Left cardiac atrium (tissue), 4 donors: ENCODE measurements around the gene TACR2. TPM values are rescaled to one million over a fixed set of nuclear protein-coding genes. Genes with fewer than 3 reads are reported as not detected.

Experiments
- ATAC-seq, 2 donors: fragments of 200-7000 bp; cut with Tn5 transposase; one replicate each; pipeline ENCODE4 v1.9.1; 2020; ENCODE audit warnings: mild to moderate bottlenecking in 2 of 2, moderate library complexity in 2 of 2
- DNase-seq: peaks from one replicate; pipeline ENCODE4 v3.0.0-alpha.2; 2020
- intact Hi-C, 2 donors: fragments of 100-400 bp; cut with DNase I; formaldehyde crosslinking; loops; one replicate each; pipeline versions ENCODE4 v1.14.1 to v1.15.1; 2022 to 2023
- total RNA-seq, 2 donors: library from RNA; stranded (reverse); fragmentation: NEBNext Ultra II Directional; extraction: Animal tissue kit (Norgen Biotek cat#: 25700); gene quantifications; one replicate each; pipeline ENCODE4 v1.2.1, GENCODE V29; 2021
- donor health status: DM: no; HTN: yes; CAD: no.
- donor health status: DM: no; HTN: yes; CAD: no; lungs with severe emphysema.
- donor health status: DM: yes; HTN: yes; CAD: no.
- donor health status: Dilated cardiomyopathy.

Gene TACR2
- total RNA-seq, 2 donors from 2014 or later: 0.24 to 0.31 TPM

DNA sequence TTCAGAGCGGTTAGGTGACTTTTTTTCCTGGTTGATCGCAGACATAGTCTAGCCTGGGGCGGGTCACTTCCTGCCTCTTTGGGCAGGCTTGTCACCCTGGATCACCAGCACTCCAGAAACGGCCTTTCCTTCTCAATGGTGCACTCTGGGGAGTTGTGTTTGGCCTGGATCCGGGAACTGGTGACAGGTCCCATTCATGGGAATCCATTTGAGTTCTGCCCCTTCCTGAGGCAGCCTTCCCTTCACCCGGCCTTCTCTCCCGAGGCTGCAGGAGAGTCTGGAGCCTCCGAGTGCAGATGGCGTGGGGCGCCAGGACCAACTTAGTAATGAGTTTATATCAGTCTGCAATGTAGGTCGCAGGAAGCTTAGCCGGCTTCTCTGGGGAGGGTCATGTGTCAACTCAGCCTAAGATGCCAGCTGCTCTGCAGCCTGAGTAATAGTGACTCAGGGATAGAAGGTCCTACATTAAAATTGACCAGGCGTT lies 54.2 kb downstream of the TACR2 start:
- intact Hi-C loops: loop anchor here in 1 of 2 donors (5.0 kb wide), 1 partner anchor 40 kb away; no protein-coding TSS in a partner anchor
- DNase-seq (peak; percentile 83), ATAC-seq (peak; percentile 60 to 81)

DNA sequence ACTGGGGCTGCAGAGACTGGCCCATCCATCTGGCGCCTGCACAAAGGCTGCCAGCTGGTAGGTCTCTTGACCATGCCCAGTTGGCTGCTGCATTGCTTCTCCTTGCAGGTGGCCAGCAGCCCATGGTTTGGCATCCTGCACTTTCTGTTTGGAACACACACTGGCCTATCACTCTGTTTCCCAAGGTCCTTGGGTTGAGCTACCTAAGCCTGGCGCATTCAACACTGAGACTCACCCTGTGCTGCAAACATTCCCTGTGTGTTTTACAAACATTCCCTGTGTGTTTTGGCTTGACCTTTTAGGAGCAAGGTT lies 55.5 kb downstream of the TACR2 start:
- DNase-seq (no peak), ATAC-seq (peak in 1 of 2 donors; percentile 3)
- intact Hi-C loops: loop anchor here in 1 of 2 donors (5.0 kb wide), 1 partner anchor 39 kb away; no protein-coding TSS in a partner anchor

DNA sequence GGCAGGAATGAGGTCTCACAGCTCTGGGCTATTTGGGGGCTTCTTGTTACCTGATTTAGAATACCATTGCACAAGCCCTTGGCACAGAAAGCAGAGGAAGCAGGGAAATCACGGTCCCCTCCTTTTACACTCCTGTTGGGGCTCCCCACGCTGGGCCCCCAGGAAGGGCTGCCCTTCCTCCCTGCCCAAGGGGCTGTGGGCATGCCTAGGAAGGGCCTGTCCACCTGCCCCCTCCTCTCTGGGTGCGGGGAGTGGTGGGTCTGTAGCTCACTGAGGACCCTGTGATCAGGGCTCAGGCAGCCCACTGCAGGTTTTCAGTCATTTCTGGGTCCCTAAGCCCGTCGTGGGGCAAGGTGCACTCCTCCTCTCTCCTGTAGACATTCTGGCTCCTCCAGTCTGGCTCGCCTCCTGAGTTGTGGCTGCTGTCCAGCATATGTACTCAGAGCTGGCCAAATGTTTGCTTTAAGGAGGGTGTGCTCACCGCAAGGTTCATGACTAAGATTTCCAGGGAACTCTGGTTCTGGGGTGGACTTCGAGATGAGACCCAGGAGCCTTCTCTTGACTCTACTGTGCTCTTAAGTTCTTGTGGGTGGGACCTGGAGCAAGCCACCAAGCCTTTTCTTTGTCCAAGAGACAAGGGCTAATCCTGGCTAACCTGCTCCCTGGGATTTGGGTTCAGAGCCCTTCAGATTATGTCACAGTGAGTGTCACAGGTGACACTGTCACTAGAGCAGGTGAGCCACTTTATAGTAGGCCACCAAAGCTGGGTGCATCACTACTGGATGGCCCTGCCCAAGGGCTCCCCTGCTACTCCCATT lies 56.0 kb downstream of the TACR2 start:
- DNase-seq (peak; percentile 76), ATAC-seq (peak; percentile 47 to 81)
- intact Hi-C loops: loop anchor here in 1 of 2 donors (5.0 kb wide), 1 partner anchor 38 kb away; no protein-coding TSS in a partner anchor

DNA sequence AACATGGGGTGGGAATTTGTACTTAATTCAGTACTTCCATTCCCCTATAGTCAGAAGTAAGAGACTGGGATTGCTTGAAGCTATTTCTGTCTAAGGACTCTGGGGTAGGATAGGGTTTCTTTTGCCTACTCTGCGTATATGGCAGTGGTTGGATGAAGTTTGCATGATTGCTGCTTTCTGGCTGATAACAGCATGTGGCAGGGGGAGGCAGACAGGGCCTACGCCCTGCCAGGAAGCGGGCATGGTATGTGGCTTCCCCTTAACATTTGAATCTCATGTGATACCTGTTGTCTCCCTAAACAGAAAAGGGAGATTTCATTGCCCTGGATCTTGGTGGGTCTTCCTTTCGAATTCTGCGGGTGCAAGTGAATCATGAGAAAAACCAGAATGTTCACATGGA lies 57.1 kb downstream of the TACR2 start:
- ATAC-seq: no peak
- intact Hi-C loops: no loop called here
- no peak for DNase-seq

DNA sequence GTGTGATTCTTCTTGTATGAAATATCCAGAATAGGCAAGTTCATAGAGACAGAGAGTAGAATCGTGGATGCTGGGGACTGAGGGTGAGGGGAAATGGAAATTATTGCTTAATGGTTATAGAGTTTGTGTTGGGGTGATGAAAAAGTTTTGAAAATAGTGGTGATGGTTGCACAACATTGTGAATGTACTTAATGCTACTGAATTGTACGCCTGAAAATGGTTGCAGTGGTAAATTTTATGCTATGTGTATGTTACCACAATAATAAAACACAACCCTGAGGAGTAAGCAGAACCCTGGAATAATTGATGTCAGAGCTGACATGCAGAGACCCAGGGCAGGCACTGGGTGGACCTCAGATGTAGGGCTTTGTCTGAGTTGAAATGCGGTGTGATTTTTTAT lies 57.6 kb downstream of the TACR2 start:
- ATAC-seq (no peak), DNase-seq (no peak)
- intact Hi-C loops: no loop called here

DNA sequence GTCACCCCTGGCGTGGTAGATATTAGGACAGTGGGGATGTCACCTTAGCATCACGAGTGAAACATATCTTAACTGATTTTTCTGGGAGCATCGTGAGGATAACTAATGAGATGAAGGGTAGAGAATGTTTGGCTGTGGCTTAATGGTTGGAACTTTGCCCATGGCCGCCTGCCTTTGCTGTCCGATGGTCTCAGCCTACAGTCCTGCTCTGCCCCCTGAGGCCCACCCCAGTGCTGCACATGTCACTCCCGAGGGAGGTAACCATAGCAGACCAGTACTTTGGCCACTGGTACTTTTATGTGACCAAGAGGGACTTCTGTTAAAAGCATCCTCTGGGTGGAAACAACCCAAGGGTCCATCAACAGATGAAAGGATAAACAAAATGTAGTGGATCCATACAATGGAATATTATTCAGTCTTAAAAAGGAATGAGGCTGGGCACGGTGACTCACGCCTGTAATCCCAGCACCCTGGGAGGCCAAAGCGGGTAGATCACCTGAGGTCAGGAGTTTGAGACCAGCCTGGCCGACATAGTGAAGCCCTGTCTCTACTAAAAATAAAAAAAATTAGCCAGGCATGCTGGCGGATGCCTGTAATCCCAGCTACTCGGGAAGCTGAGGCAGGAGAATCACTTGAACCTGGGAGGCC lies 58.4 kb downstream of the TACR2 start:
- DNase-seq (no peak), ATAC-seq (no peak)
- intact Hi-C loops: no loop called here

DNA sequence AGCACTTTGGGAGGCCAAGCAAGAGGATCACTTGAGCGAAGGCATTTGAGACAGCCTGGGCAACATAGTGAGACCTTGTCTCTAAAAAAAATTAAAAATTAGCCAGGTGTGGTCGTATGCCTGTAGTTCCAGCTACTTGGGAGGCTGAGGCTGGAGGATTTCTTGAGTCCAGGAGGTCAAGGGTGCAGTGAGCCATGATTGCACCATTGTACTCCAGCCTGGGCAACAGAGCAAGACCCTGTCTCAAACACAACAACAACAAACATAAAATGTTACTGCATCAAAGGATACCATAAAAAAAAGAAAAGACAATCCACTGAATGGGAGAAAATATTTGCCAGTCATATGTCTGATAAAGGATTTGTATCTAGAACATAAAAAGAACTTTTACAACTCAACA lies 60.5 kb downstream of the TACR2 start:
- DNase-seq (no peak), ATAC-seq (no peak)
- intact Hi-C loops: no loop called here

DNA sequence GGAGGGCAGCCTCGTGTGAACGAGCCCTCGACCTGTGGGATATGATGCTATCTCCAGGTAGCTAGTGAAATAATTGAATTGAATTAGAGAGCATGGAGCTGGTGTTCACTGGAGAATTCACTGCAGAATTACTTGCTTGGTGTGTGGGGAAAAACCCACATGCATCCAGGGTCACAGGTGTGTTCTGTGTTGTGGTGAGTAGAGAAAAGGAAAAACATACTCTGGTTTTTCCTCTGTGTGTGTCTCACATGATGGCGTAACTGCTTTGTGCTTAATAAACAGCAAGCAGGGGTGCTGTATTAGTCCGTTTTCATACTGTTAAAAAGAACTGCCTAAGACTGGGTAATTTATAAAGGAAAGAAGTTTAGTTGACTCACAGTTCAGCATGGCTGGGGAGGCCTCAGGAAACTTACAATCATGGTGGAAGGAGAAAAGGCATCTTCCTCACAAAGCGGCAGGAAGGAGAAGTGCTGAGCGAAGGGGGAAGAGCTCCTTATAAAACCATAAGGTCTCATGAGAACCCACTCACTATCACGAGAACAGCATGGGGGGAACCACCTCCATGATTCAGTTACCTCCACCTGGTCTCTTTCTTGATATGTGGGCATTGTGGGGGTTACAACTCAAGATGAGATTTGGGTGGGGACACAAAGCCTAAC lies 62.6 kb downstream of the TACR2 start:
- ATAC-seq: no peak
- intact Hi-C loops: no loop called here
- no peak for DNase-seq

Other genes starting within 250 kb of the TACR2 start
- 10 to 100 TPM; 29.1 to 32.4 TPM for gene SUPV3L1, start 236.7 kb downstream of the TACR2 start, total RNA-seq
- gene HKDC1, start 196.6 kb downstream of the TACR2 start, total RNA-seq: under 1 TPM in 1 of 2 donors, not detected in 1; 0.35 TPM
- gene HK1, start 138.4 kb downstream of the TACR2 start, total RNA-seq: 100 to 1,000 TPM; 188 to 274 TPM
- 10 to 100 TPM; 11.0 to 17.3 TPM for gene TSPAN15, start 34.5 kb upstream of the TACR2 start, total RNA-seq
- gene NEUROG3, start 156.5 kb upstream of the TACR2 start, total RNA-seq: under 1 TPM in 1 of 2 donors, not detected in 1; 0.27 TPM
- 1 to 10 TPM; 3.7 to 6.7 TPM for gene FAM241B, start 213.3 kb upstream of the TACR2 start, total RNA-seq